ENCODE results near the gene LYAR.
A peak's percentile ranks its signal among the peaks of the same experiment; 100 is the strongest.

The LYAR gene

GRCh38 chr4:4320528-4320927 is 30.6 kb upstream of the LYAR start:
- in situ Hi-C loops (cut with HindIII; ENCODE audit: low pct_ligation_motif_present, low pct_unique_long_range_greater_than_20kb, low sequenced_read_pairs): no loop called here
- no peak for DNase-seq

GRCh38 chr4:4317496-4318232 is 27.7 kb upstream of the LYAR start:
- no peak for DNase-seq
- in situ Hi-C loops (cut with HindIII; ENCODE audit: low pct_ligation_motif_present, low pct_unique_long_range_greater_than_20kb, low sequenced_read_pairs): no loop called here

GRCh38 chr4:4316150-4316495 is 26.2 kb upstream of the LYAR start:
- in situ Hi-C loops (cut with HindIII; ENCODE audit: low pct_ligation_motif_present, low pct_unique_long_range_greater_than_20kb, low sequenced_read_pairs): no loop called here
- DNase-seq: no peak

GRCh38 chr4:4315461-4316149 is 25.7 kb upstream of the LYAR start:
- no peak for DNase-seq
- in situ Hi-C loops (cut with HindIII; ENCODE audit: low pct_ligation_motif_present, low pct_unique_long_range_greater_than_20kb, low sequenced_read_pairs): no loop called here

GRCh38 chr4:4311193-4311592 is 21.2 kb upstream of the LYAR start:
- in situ Hi-C loops (cut with HindIII; ENCODE audit: low pct_ligation_motif_present, low pct_unique_long_range_greater_than_20kb, low sequenced_read_pairs): no loop called here

GRCh38 chr4:4308800-4309441 is 19.0 kb upstream of the LYAR start:
- DNase-seq: no peak
- in situ Hi-C loops (cut with HindIII; ENCODE audit: low pct_ligation_motif_present, low pct_unique_long_range_greater_than_20kb, low sequenced_read_pairs): no loop called here

More at GRCh38 chr4:4311193-4311592, 21.2 kb upstream of the LYAR start:
- DNase-seq: no peak

GRCh38 chr4:4306920-4307319 is 17.0 kb upstream of the LYAR start:
- no peak for DNase-seq
- in situ Hi-C loops (cut with HindIII; ENCODE audit: low pct_ligation_motif_present, low pct_unique_long_range_greater_than_20kb, low sequenced_read_pairs): no loop called here

GRCh38 chr4:4302416-4302815 is 12.5 kb upstream of the LYAR start:
- no peak for DNase-seq
- in situ Hi-C loops (cut with HindIII; ENCODE audit: low pct_ligation_motif_present, low pct_unique_long_range_greater_than_20kb, low sequenced_read_pairs): no loop called here

- DNase-seq: no peak
- in situ Hi-C loops (cut with HindIII; ENCODE audit: low pct_ligation_motif_present, low pct_unique_long_range_greater_than_20kb, low sequenced_read_pairs): no loop called here
These were observed 12.0 kb upstream of the LYAR start for GRCh38 chr4:4302001-4302400.

GRCh38 chr4:4299006-4299405 is 9.1 kb upstream of the LYAR start:
- no peak for DNase-seq
- in situ Hi-C loops (cut with HindIII; ENCODE audit: low pct_ligation_motif_present, low pct_unique_long_range_greater_than_20kb, low sequenced_read_pairs): no loop called here

GRCh38 chr4:4296283-4296846 is 6.4 kb upstream of the LYAR start:
- DNase-seq: no peak
- in situ Hi-C loops (cut with HindIII; ENCODE audit: low pct_ligation_motif_present, low pct_unique_long_range_greater_than_20kb, low sequenced_read_pairs): no loop called here

GRCh38 chr4:4293279-4293678 is 3.3 kb upstream of the LYAR start:
- in situ Hi-C loops (cut with HindIII; ENCODE audit: low pct_ligation_motif_present, low pct_unique_long_range_greater_than_20kb, low sequenced_read_pairs): no loop called here

GRCh38 chr4:4289597-4289940 is 385 bp downstream of the LYAR start:
- peak; percentile 33 for DNase-seq
- in situ Hi-C loops (cut with HindIII; ENCODE audit: low pct_ligation_motif_present, low pct_unique_long_range_greater_than_20kb, low sequenced_read_pairs): no loop called here

More at GRCh38 chr4:4293279-4293678, 3.3 kb upstream of the LYAR start:
- no peak for DNase-seq

GRCh38 chr4:4289055-4289454 is 899 bp downstream of the LYAR start:
- no peak for DNase-seq
- in situ Hi-C loops (cut with HindIII; ENCODE audit: low pct_ligation_motif_present, low pct_unique_long_range_greater_than_20kb, low sequenced_read_pairs): no loop called here

- no peak for DNase-seq
- in situ Hi-C loops (cut with HindIII; ENCODE audit: low pct_ligation_motif_present, low pct_unique_long_range_greater_than_20kb, low sequenced_read_pairs): no loop called here
These were observed 1.9 kb downstream of the LYAR start for GRCh38 chr4:4288098-4288497.

GRCh38 chr4:4284827-4285618 is 4.9 kb downstream of the LYAR start:
- DNase-seq: peak; percentile 21
- in situ Hi-C loops (cut with HindIII; ENCODE audit: low pct_ligation_motif_present, low pct_unique_long_range_greater_than_20kb, low sequenced_read_pairs): no loop called here

- no peak for DNase-seq
- in situ Hi-C loops (cut with HindIII; ENCODE audit: low pct_ligation_motif_present, low pct_unique_long_range_greater_than_20kb, low sequenced_read_pairs): no loop called here
These were observed 8.2 kb downstream of the LYAR start for GRCh38 chr4:4281787-4282186.

- DNase-seq: no peak
- in situ Hi-C loops (cut with HindIII; ENCODE audit: low pct_ligation_motif_present, low pct_unique_long_range_greater_than_20kb, low sequenced_read_pairs): no loop called here
These were observed 12.4 kb downstream of the LYAR start for GRCh38 chr4:4277531-4277930.

GRCh38 chr4:4274226-4274625 is 15.7 kb downstream of the LYAR start:
- DNase-seq: no peak
- in situ Hi-C loops (cut with HindIII; ENCODE audit: low pct_ligation_motif_present, low pct_unique_long_range_greater_than_20kb, low sequenced_read_pairs): no loop called here
